CD4-positive, alpha-beta T cell treated with Interleukin-15 for 4 hours (primary cell): Measurements from ENCODE around the gene DPCD.
"Not testable (repeated sequence)": the region's sequence is repeated elsewhere in the genome, so short reads cannot be mapped to it uniquely, and the experiment has no call there.

Source experiments
- DNase-seq: peaks from one replicate; pipeline ENCODE4 v3.0.0-alpha.2; 2020; ENCODE audit warnings: low spot score

The DPCD gene

GRCh38 chr10:101585841-101586240 is 2.3 kb upstream of the DPCD start:
- DNase-seq: no peak

GRCh38 chr10:101588879-101589278 is 758 bp downstream of the DPCD start:
- no peak for DNase-seq

- not testable (repeated sequence) for DNase-seq
Observed at GRCh38 chr10:101593331-101593730, 5.2 kb downstream of the DPCD start.

- no peak for DNase-seq
Observed at GRCh38 chr10:101595591-101596433, 7.7 kb downstream of the DPCD start.

- DNase-seq: no peak
Observed at GRCh38 chr10:101597091-101597900, 9.2 kb downstream of the DPCD start.

GRCh38 chr10:101601541-101601940 is 13.4 kb downstream of the DPCD start:
- no peak for DNase-seq

GRCh38 chr10:101602761-101603398 is 14.8 kb downstream of the DPCD start:
- peak; percentile 25 for DNase-seq

- no peak for DNase-seq
Observed at GRCh38 chr10:101607124-101607523, 19.0 kb downstream of the DPCD start.

GRCh38 chr10:101609481-101609880 is 21.4 kb downstream of the DPCD start:
- no peak for DNase-seq

GRCh38 chr10:101611096-101611905 is 23.2 kb downstream of the DPCD start:
- no peak for DNase-seq

GRCh38 chr10:101612086-101612485 is 24.0 kb downstream of the DPCD start:
- no peak for DNase-seq

GRCh38 chr10:101612872-101613271 is 24.8 kb downstream of the DPCD start:
- DNase-seq: no peak

GRCh38 chr10:101613646-101614045 is 25.5 kb downstream of the DPCD start:
- DNase-seq: no peak

GRCh38 chr10:101614663-101615524 is 26.8 kb downstream of the DPCD start:
- no peak for DNase-seq

- no peak for DNase-seq
Observed at GRCh38 chr10:101615525-101616116, 27.5 kb downstream of the DPCD start.

GRCh38 chr10:101616415-101617101 is 28.4 kb downstream of the DPCD start:
- no peak for DNase-seq

- no peak for DNase-seq
Observed at GRCh38 chr10:101617102-101617823, 29.1 kb downstream of the DPCD start.

- no peak for DNase-seq
Observed at GRCh38 chr10:101617824-101618568, 29.9 kb downstream of the DPCD start.
